Measurements from ENCODE around the gene NCR2.

GRCh38 chr6:41332842-41333736, 2.3 kb upstream of the NCR2 start:
- TF ChIP-seq CTCF (conservative IDR thresholded peaks at IDR 0.05; ENCODE audit: low read depth, low read length), result no peak
- no peak for TF ChIP-seq EZH2 (IDR thresholded peaks at IDR 0.05; ENCODE audit: borderline replicate concordance, low read depth, low read length, poor library complexity, severe bottlenecking)

Measured in A673 (cell line).